22Rv1 (cell line): ENCODE results near the gene RABL6.

Experiments used
- ZFX ChIP-seq: fragments of 450-650 bp; IDR thresholded peaks from 2 replicates; pipeline ENCODE4 v1.6.1; 2017; ENCODE audit warnings: antibody characterized with exemption, borderline replicate concordance
- TF ChIP-seq, protein P1 (sequence below): fragments of 450-650 bp; IDR thresholded peaks from 2 replicates; pipeline ENCODE4 v1.5.1; 2017; ENCODE audit warnings: mild to moderate bottlenecking

DNA sequence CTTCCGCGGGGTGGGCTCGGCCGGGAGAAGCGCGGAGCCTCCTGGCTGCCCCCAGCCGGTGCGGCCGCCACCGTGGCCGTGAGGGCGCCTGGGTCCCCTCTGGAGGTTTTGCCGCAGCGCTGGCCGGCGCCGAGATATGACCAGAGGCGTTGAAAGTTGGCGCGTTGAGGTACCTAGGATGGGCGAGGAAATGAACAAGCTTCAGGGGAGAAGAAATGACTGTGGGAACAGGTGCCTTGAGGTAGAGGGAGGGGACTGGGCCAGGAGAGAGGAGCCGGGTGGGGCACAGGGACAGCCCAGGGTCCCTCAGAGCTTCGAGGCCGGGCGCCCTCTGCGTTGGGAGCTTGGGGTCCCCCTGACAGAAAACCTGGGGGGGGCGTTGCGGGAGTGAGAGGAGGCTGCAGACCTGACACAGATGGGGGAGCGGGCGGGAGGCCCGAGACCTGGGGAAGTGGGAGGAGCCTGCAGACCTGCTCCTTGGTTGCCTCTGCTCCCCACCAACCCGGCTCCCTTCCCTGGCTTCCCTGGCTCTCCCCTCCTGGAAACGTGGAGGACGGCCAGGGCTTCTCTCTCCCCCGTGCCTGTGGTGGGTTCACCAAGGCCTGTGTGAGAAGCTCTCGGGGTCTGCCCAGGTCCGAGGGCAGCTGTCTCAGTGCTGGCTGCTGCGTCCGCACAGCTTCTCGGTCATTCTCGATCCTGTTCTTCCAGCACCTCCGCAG lies 14.2 kb downstream of the RABL6 start:
- TF ChIP-seq, protein P1, sequence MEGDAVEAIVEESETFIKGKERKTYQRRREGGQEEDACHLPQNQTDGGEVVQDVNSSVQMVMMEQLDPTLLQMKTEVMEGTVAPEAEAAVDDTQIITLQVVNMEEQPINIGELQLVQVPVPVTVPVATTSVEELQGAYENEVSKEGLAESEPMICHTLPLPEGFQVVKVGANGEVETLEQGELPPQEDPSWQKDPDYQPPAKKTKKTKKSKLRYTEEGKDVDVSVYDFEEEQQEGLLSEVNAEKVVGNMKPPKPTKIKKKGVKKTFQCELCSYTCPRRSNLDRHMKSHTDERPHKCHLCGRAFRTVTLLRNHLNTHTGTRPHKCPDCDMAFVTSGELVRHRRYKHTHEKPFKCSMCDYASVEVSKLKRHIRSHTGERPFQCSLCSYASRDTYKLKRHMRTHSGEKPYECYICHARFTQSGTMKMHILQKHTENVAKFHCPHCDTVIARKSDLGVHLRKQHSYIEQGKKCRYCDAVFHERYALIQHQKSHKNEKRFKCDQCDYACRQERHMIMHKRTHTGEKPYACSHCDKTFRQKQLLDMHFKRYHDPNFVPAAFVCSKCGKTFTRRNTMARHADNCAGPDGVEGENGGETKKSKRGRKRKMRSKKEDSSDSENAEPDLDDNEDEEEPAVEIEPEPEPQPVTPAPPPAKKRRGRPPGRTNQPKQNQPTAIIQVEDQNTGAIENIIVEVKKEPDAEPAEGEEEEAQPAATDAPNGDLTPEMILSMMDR, result no peak
- TF ChIP-seq ZFX, result no peak
